ENCODE results near the gene LRP2. TPM values are rescaled to one million over a fixed set of nuclear protein-coding genes. Genes with fewer than 3 reads are reported as not detected.

LRP2 gene
- total RNA-seq, 4 donors from 2014 or later: not detected

DNA sequence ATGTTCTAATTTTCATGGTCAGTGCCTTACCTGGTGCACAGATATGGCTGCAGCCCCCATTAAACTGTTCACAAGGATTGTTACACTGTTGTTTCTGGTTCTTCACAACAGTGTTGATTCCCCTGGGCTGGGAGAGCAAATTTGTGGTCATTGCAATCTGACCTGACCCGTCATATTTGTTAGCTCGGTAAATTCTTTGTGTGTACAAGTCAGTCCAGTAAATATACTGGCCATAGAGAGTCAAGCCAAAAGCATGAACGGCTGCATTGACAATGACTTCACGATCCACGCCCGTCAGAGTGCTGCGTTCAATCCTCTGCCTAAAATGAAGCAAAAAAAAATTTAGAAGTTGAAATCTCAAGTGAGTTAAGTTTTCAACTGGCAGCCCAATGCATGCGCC, 158.4 kb downstream of the LRP2 start:
- no peaks in the 10 kb centered on the region for H3K9me3 ChIP-seq
- no peaks in the 10 kb centered on the region for H3K27me3 ChIP-seq
- TF ChIP-seq POLR2A (IDR thresholded peaks at IDR 0.05): no peak
- TF ChIP-seq CTCF (IDR thresholded peaks at IDR 0.05): no peak
- H3K4me1 ChIP-seq: no peaks in the 10 kb centered on the region
- DNase-seq: no peak
- no peaks in the 10 kb centered on the region for H3K36me3 ChIP-seq
- no peak overlapping the region for H3K27ac ChIP-seq
- H3K4me3 ChIP-seq: no peak overlapping the region

- TF ChIP-seq POLR2A (IDR thresholded peaks at IDR 0.05) (no peak), CTCF (IDR thresholded peaks at IDR 0.05) (no peak)
- no peak overlapping the region for H3K4me3 ChIP-seq
- no peaks in the 10 kb centered on the region for H3K9me3 ChIP-seq
- H3K27me3 ChIP-seq: no peaks in the 10 kb centered on the region
- H3K4me1 ChIP-seq: no peaks in the 10 kb centered on the region
- DNase-seq: no peak
- H3K36me3 ChIP-seq: no peaks in the 10 kb centered on the region
- H3K27ac ChIP-seq: no peak overlapping the region
Measured at GRCh38 chr2:169200756-169201155, 161.6 kb downstream of the LRP2 start.

GRCh38 chr2:169193618-169194017, 168.7 kb downstream of the LRP2 start:
- Histone ChIP-seq H3K36me3 (no peaks in the 10 kb centered on the region), H3K4me1 (no peaks in the 10 kb centered on the region), H3K27ac (no peak overlapping the region), H3K27me3 (no peaks in the 10 kb centered on the region), H3K4me3 (no peak overlapping the region), H3K9me3 (no peaks in the 10 kb centered on the region)
- no peak for DNase-seq
- no peak for TF ChIP-seq POLR2A (IDR thresholded peaks at IDR 0.05)

DNA sequence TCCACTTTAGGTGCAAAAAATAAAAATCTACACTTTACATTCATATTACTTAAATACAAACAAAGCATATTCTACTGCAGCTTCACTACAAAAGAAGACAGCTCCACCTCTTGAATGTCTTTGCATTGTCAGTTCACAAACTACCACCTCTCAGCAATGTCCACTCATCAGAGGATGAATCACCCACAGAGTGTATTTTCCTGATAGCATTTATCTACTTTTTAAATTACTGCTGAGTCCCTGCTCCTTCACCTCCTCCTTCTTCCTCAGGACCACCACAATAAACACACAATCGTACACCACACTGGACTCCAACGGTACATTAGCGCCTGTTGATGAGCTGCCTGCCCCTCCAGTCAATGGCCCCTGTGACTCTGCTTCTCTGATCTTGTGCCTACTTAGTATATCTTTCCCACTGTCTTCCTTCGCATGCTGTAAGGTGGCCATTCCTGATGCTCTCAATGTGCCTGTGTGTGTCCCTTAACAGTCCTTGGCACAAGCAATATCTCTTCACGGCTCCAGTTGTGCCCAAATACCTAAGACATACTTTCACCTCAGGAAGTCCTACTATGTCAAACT, 172.0 kb downstream of the LRP2 start:
- Histone ChIP-seq H3K27me3 (no peaks in the 10 kb centered on the region), H3K36me3 (no peaks in the 10 kb centered on the region), H3K9me3 (no peaks in the 10 kb centered on the region), H3K27ac (no peak overlapping the region), H3K4me1 (no peaks in the 10 kb centered on the region), H3K4me3 (no peak overlapping the region)
- TF ChIP-seq CTCF (IDR thresholded peaks at IDR 0.05) (no peak), POLR2A (IDR thresholded peaks at IDR 0.05) (no peak)
- no peak for DNase-seq

DNA sequence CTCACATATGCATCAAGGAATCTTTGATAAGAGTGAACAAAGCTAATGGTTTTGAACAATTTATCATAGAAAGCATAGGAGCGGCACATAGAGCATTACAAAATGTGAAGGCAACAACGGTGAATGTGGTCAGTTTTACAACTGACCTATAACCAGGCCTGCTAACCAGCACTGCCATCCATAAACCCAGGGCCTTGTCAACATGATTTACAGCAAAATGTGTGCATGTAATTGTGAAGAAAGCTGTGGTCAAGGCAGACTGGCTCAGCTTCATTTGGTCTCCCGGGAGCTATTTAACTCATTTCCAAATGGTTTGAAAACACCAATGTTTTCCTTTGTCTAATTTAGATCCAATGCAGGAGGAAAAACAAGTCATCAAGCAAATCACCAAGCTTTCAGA, 173.2 kb downstream of the LRP2 start:
- Histone ChIP-seq H3K4me3 (no peak overlapping the region), H3K4me1 (no peaks in the 10 kb centered on the region), H3K36me3 (no peaks in the 10 kb centered on the region), H3K9me3 (no peaks in the 10 kb centered on the region), H3K27me3 (no peaks in the 10 kb centered on the region), H3K27ac (no peak overlapping the region)
- DNase-seq: no peak
- TF ChIP-seq POLR2A (IDR thresholded peaks at IDR 0.05): no peak
- TF ChIP-seq CTCF (IDR thresholded peaks at IDR 0.05): no peak

DNA sequence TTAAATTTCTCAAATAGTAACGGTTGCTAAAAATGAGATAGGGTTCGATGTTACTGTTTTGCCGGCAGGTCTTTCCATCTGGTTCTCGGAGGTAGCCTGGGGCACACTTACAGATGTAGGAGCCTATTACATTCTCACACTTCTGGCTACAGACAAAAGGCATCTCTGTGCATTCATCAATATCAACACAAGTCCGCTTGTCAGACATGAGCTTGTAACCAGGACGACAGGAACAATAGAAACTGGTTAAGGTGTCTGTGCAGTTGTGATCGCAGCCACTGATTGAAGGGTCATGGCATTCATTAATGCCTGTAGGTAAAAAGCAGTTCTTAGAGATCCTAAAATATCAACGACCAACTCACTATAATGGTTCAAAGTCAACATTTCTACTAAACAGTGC, 176.6 kb downstream of the LRP2 start:
- H3K36me3 ChIP-seq: no peaks in the 10 kb centered on the region
- H3K27me3 ChIP-seq: no peaks in the 10 kb centered on the region
- TF ChIP-seq POLR2A (IDR thresholded peaks at IDR 0.05): no peak
- TF ChIP-seq CTCF (IDR thresholded peaks at IDR 0.05): no peak
- no peaks in the 10 kb centered on the region for H3K9me3 ChIP-seq
- no peak overlapping the region for H3K4me3 ChIP-seq
- no peak for DNase-seq
- H3K4me1 ChIP-seq: no peaks in the 10 kb centered on the region
- H3K27ac ChIP-seq: no peak overlapping the region
